Upper lobe of right lung (tissue), 1 donor: ENCODE data around the gene DNAJB8. TPM values are rescaled to one million over a fixed set of nuclear protein-coding genes. Genes with fewer than 3 reads are reported as not detected.

Source experiments
- ATAC-seq: fragments of 200-7000 bp; cut with Tn5 transposase; one replicate; pipeline ENCODE4 v1.9.1; 2020; ENCODE audit warnings: mild to moderate bottlenecking, moderate library complexity
- DNase-seq: peaks from one replicate; pipeline ENCODE4 v3.0.0-alpha.2; 2020
- H3K27ac ChIP-seq: fragments of 200-600 bp; one replicate; pipeline ENCODE4 v1.8.0; 2022
- H3K27me3 ChIP-seq: fragments of 200-600 bp; one replicate; pipeline ENCODE4 v1.8.0; 2022; ENCODE audit warnings: mild to moderate bottlenecking
- H3K36me3 ChIP-seq: fragments of 200-600 bp; one replicate; pipeline ENCODE4 v1.8.0; 2022
- H3K4me1 ChIP-seq: fragments of 200-600 bp; one replicate; pipeline ENCODE4 v1.8.0; 2022
- H3K4me3 ChIP-seq: fragments of 200-600 bp; one replicate; pipeline ENCODE4 v1.8.0; 2022; ENCODE audit warnings: mild to moderate bottlenecking
- H3K9me3 ChIP-seq: fragments of 200-600 bp; one replicate; pipeline ENCODE4 v1.8.0; 2022
- CTCF ChIP-seq: fragments of 200-600 bp; IDR thresholded peaks from one replicate; pipeline ENCODE4 v1.8.0; 2022; ENCODE audit warnings: antibody characterized with exemption
- intact Hi-C: fragments of 100-400 bp; cut with DNase I; formaldehyde crosslinking; loops from one replicate; pipeline ENCODE4 v1.11.0; 2022
- total RNA-seq: library from RNA; stranded (reverse); fragmentation: NEBNext Ultra II Directional; extraction: Animal tissue kit (Norgen Biotek cat#: 25700); gene quantifications from one replicate; pipeline ENCODE4 v1.2.1, GENCODE V29; 2021
- donor health status: DM: no; HTN: yes; CAD: no; lungs with severe emphysema.

DNAJB8 gene
- total RNA-seq, 1 donor from 2014 or later: not detected

GRCh38 chr3:128427175-128427857 lies 39.4 kb downstream of the DNAJB8 start:
- TF ChIP-seq CTCF: no peak
- no peaks in the 10 kb centered on the region for H3K4me1 ChIP-seq
- H3K9me3 ChIP-seq: no peaks in the 10 kb centered on the region
- no peak overlapping the region for H3K4me3 ChIP-seq
- intact Hi-C loops: loop anchor here (10.0 kb wide), 1 partner anchor 177 kb away; no protein-coding TSS in a partner anchor
- ATAC-seq (no peak), DNase-seq (no peak)
- H3K27me3 ChIP-seq: peaks cover 36% of the 10 kb centered on the region
- H3K27ac ChIP-seq: no peak overlapping the region
- no peaks in the 10 kb centered on the region for H3K36me3 ChIP-seq

- Histone ChIP-seq H3K9me3 (no peaks in the 10 kb centered on the region), H3K4me1 (no peaks in the 10 kb centered on the region), H3K4me3 (peak overlapping the region; percentile 29), H3K27ac (no peak overlapping the region), H3K27me3 (peaks cover 30% of the 10 kb centered on the region), H3K36me3 (no peaks in the 10 kb centered on the region)
- intact Hi-C loops: loop anchor here (10.0 kb wide), 1 partner anchor 178 kb away; no protein-coding TSS in a partner anchor
- peak; percentile 73 for TF ChIP-seq CTCF
- peak; percentile 92 for ATAC-seq
- peak; percentile 78 for DNase-seq
These were observed 40.4 kb downstream of the DNAJB8 start for GRCh38 chr3:128426128-128426921.

- TF ChIP-seq CTCF: no peak
- intact Hi-C loops: loop anchor here (10.0 kb wide), 1 partner anchor 179 kb away; no protein-coding TSS in a partner anchor
- no peak overlapping the region for H3K4me3 ChIP-seq
These were observed 40.9 kb downstream of the DNAJB8 start for GRCh38 chr3:128425846-128426127.

GRCh38 chr3:128425142-128425845 lies 41.4 kb downstream of the DNAJB8 start:
- no peak overlapping the region for H3K4me3 ChIP-seq
- no peak for ATAC-seq
- no peak for TF ChIP-seq CTCF
- intact Hi-C loops: loop anchor here (10.0 kb wide), 1 partner anchor 180 kb away; no protein-coding TSS in a partner anchor
- no peak for DNase-seq
- H3K27ac ChIP-seq: no peak overlapping the region
- no peaks in the 10 kb centered on the region for H3K36me3 ChIP-seq
- H3K4me1 ChIP-seq: no peaks in the 10 kb centered on the region
- H3K27me3 ChIP-seq: peaks cover 21% of the 10 kb centered on the region
- H3K9me3 ChIP-seq: no peaks in the 10 kb centered on the region

More at GRCh38 chr3:128425846-128426127, 40.9 kb downstream of the DNAJB8 start:
- no peak for ATAC-seq
- H3K9me3 ChIP-seq: no peaks in the 10 kb centered on the region
- DNase-seq: no peak
- H3K36me3 ChIP-seq: no peaks in the 10 kb centered on the region
- H3K27me3 ChIP-seq: peaks cover 26% of the 10 kb centered on the region
- H3K27ac ChIP-seq: no peak overlapping the region
- H3K4me1 ChIP-seq: no peaks in the 10 kb centered on the region

GRCh38 chr3:128424508-128425069 lies 42.1 kb downstream of the DNAJB8 start:
- intact Hi-C loops: loop anchor here (10.0 kb wide), 1 partner anchor 180 kb away; no protein-coding TSS in a partner anchor
- Histone ChIP-seq H3K9me3 (no peaks in the 10 kb centered on the region), H3K36me3 (no peaks in the 10 kb centered on the region), H3K27ac (no peak overlapping the region), H3K4me1 (no peaks in the 10 kb centered on the region), H3K27me3 (peaks cover 15% of the 10 kb centered on the region), H3K4me3 (no peak overlapping the region)
- DNase-seq: no peak
- ATAC-seq: no peak
- TF ChIP-seq CTCF: no peak
